Upper lobe of left lung (tissue), 6 donors: ENCODE measurements around the gene UNC5A. TPM values are rescaled to one million over a fixed set of nuclear protein-coding genes. Genes with fewer than 3 reads are reported as not detected.

Experiments used
- ATAC-seq, 2 donors: fragments of 200-7000 bp; cut with Tn5 transposase; one replicate each; pipeline ENCODE4 v1.9.1; 2022; ENCODE audit warnings: mild to moderate bottlenecking in 2 of 2, moderate library complexity in 2 of 2; ENCODE audit not compliant: low FRiP score in 2 of 2
- DNase-seq, 2 donors: peaks; one replicate each; pipeline ENCODE4 v3.0.0-alpha.2; 2019 to 2020
- H3K27ac ChIP-seq, 4 donors: fragments of 200-600 bp; sonication (generic); one replicate each; pipeline ENCODE4 v1.5.1; 2016 to 2019
- H3K27me3 ChIP-seq, 4 donors: fragments of 200-600 bp; sonication (generic); one replicate each; pipeline ENCODE4 v1.5.1; 2017 to 2019
- H3K36me3 ChIP-seq, 4 donors: fragments of 200-600 bp; sonication (generic); one replicate each; pipeline ENCODE4 v1.5.1; 2016 to 2019
- H3K4me1 ChIP-seq, 4 donors: fragments of 200-600 bp; sonication (generic); one replicate each; pipeline ENCODE4 v1.5.1; 2018 to 2019
- H3K4me3 ChIP-seq, 4 donors: fragments of 200-600 bp; sonication (generic); one replicate each; pipeline ENCODE4 v1.5.1; 2017 to 2019; ENCODE audit warnings: mild to moderate bottlenecking in 2 of 4, moderate library complexity in 1 of 4
- H3K9me3 ChIP-seq, 4 donors: fragments of 200-600 bp; sonication (generic); one replicate each; pipeline ENCODE4 v1.5.1; 2018 to 2019
- EP300 ChIP-seq, 4 donors: sonication (generic); formaldehyde crosslinking; IDR thresholded peaks; one replicate each; pipeline ENCODE4 v1.5.1; 2017; ENCODE audit warnings: antibody characterized with exemption in 4 of 4, control low read depth in 2 of 4
- POLR2A ChIP-seq, 4 donors: fragments of 450-650 bp; IDR thresholded peaks; one replicate each; pipeline ENCODE4 v1.5.1; 2016 to 2017; ENCODE audit warnings: antibody characterized with exemption in 4 of 4, mild to moderate bottlenecking in 2 of 4
- POLR2AphosphoS5 ChIP-seq, 2 donors: sonication (generic); formaldehyde crosslinking; IDR thresholded peaks; one replicate each; pipeline ENCODE4 v1.5.1; 2017; ENCODE audit warnings: antibody characterized with exemption in 2 of 2
- WGBS, 2 donors: methylation state at CpG; one replicate each; pipeline ENCODE4 v1.1.5; 2017 to 2018; 5-methylcytosine and 5-hydroxymethylcytosine counted together
- total RNA-seq, 6 donors: library from RNA; depleted of rRNA in 4 of 6; stranded (reverse); fragments of >200 nt in 4 of 6; gene quantifications; one replicate each; pipeline versions ENCODE4 v1.1.0 to v1.2.1, GENCODE V29; 2016 to 2021
- TF ChIP-seq, protein P1 (sequence below), 6 experiments: fragments of 450-650 bp in 4 of 6; fragments of 200-600 bp in 2 of 6; sonication (generic) in 2 of 6; IDR thresholded peaks; one replicate each; pipeline ENCODE4 v1.5.1; 2016 to 2019; ENCODE audit warnings: antibody characterized with exemption in 6 of 6
- donor health status: DM: no; HTN: no; CAD: no; lungs with moderate emphysema.
- donor health status: DM: no; HTN: yes; CAD: no; lungs with severe emphysema.

The UNC5A gene
- total RNA-seq, 6 donors from 2014 or later, result 0.20 to 1.0 (median 0.39) TPM; not detected in 1

- Histone ChIP-seq H3K27ac (no peak overlapping the region), H3K4me1 (peaks cover 10 to 16% (median 11%) of the 10 kb centered on the region in 4 donors), H3K36me3 (no peaks in the 10 kb centered on the region), H3K9me3 (no peaks in the 10 kb centered on the region), H3K27me3 (peaks cover 0 to 25% (median 14%) of the 10 kb centered on the region in 4 donors), H3K4me3 (no peak overlapping the region)
- no peak for DNase-seq
- TF ChIP-seq EP300 (IDR thresholded peaks at IDR 0.05), result no peak
- TF ChIP-seq POLR2AphosphoS5 (IDR thresholded peaks at IDR 0.05), result no peak
- TF ChIP-seq, protein P1, sequence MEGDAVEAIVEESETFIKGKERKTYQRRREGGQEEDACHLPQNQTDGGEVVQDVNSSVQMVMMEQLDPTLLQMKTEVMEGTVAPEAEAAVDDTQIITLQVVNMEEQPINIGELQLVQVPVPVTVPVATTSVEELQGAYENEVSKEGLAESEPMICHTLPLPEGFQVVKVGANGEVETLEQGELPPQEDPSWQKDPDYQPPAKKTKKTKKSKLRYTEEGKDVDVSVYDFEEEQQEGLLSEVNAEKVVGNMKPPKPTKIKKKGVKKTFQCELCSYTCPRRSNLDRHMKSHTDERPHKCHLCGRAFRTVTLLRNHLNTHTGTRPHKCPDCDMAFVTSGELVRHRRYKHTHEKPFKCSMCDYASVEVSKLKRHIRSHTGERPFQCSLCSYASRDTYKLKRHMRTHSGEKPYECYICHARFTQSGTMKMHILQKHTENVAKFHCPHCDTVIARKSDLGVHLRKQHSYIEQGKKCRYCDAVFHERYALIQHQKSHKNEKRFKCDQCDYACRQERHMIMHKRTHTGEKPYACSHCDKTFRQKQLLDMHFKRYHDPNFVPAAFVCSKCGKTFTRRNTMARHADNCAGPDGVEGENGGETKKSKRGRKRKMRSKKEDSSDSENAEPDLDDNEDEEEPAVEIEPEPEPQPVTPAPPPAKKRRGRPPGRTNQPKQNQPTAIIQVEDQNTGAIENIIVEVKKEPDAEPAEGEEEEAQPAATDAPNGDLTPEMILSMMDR (IDR thresholded peaks at IDR 0.05), result no peak
- 84 to 90% methylated on average over 3 to 6 of the region's 6 CpGs for WGBS, 2 donors
- no peak for ATAC-seq
Measured at GRCh38 chr5:176821441-176821840, 11.1 kb downstream of the UNC5A start.

- TF ChIP-seq POLR2AphosphoS5 (IDR thresholded peaks at IDR 0.05), result no peak
- no peak for TF ChIP-seq POLR2A (IDR thresholded peaks at IDR 0.05)
- TF ChIP-seq EP300 (IDR thresholded peaks at IDR 0.05), result no peak
- TF ChIP-seq, protein P1 (IDR thresholded peaks at IDR 0.05), result no peak
- Histone ChIP-seq H3K36me3 (no peaks in the 10 kb centered on the region), H3K27ac (no peak overlapping the region), H3K9me3 (no peaks in the 10 kb centered on the region), H3K4me1 (peaks cover 9 to 15% (median 11%) of the 10 kb centered on the region in 4 donors), H3K27me3 (peaks cover 0 to 17% (median 11%) of the 10 kb centered on the region in 4 donors), H3K4me3 (no peak overlapping the region)
- ATAC-seq (no peak), DNase-seq (no peak)
- WGBS, 2 donors, result 73 to 83% methylated on average over 12 to 13 of the region's 13 CpGs
Measured at GRCh38 chr5:176822041-176822792, 11.9 kb downstream of the UNC5A start.

GRCh38 chr5:176822793-176823481 is 12.6 kb downstream of the UNC5A start:
- H3K4me3 ChIP-seq, result no peak overlapping the region
- WGBS, 2 donors, result 72 to 80% methylated on average over 21 of the region's 21 CpGs
- TF ChIP-seq, protein P1 (IDR thresholded peaks at IDR 0.05), result no peak
- no peak for TF ChIP-seq POLR2A (IDR thresholded peaks at IDR 0.05)
- no peak for TF ChIP-seq EP300 (IDR thresholded peaks at IDR 0.05)
- no peak for TF ChIP-seq POLR2AphosphoS5 (IDR thresholded peaks at IDR 0.05)
- H3K27ac ChIP-seq, result no peak overlapping the region
- H3K9me3 ChIP-seq, result no peaks in the 10 kb centered on the region
- H3K27me3 ChIP-seq, result peaks cover 0 to 10% (median 5%) of the 10 kb centered on the region in 4 donors
- H3K36me3 ChIP-seq, result no peaks in the 10 kb centered on the region
- no peak for DNase-seq
- ATAC-seq, result no peak
- H3K4me1 ChIP-seq, result peaks cover 2 to 7% (median 4%) of the 10 kb centered on the region in 4 donors

- peaks cover 0 to under 1% (median 0%) of the 10 kb centered on the region in 4 donors for H3K27me3 ChIP-seq
Measured at GRCh38 chr5:176823869-176824412, 13.6 kb downstream of the UNC5A start.

More at GRCh38 chr5:176823869-176824412, 13.6 kb downstream of the UNC5A start:
- no peak for ATAC-seq
- Histone ChIP-seq H3K27ac (no peak overlapping the region), H3K4me1 (no peaks in the 10 kb centered on the region), H3K9me3 (no peaks in the 10 kb centered on the region), H3K4me3 (no peak overlapping the region), H3K36me3 (no peaks in the 10 kb centered on the region)
- DNase-seq, result no peak
- TF ChIP-seq POLR2A (IDR thresholded peaks at IDR 0.05) (no peak), EP300 (IDR thresholded peaks at IDR 0.05) (no peak), POLR2AphosphoS5 (IDR thresholded peaks at IDR 0.05) (no peak)
- TF ChIP-seq, protein P1 (IDR thresholded peaks at IDR 0.05), result no peak
- WGBS, 2 donors, result 70 to 81% methylated on average over 15 to 20 of the region's 20 CpGs
